GM12873 (cell line): ENCODE data around the gene SLC6A1.

Source experiments
- TF ChIP-seq, protein P1 (sequence below): IDR thresholded peaks from 2 replicates; pipeline ENCODE4 v1.5.1; 2012; ENCODE audit warnings: low read depth, mild to moderate bottlenecking, moderate library complexity, low read length, control low read depth; ENCODE audit not compliant: insufficient read depth; ENCODE audit errors: missing control alignments

Gene SLC6A1

GRCh38 chr3:10992017-10992942 lies at the start of gene SLC6A1:
Gene SLC6A1 (plus strand): TSS chr3:10992748. CDS start chr3:11017212, 24,464 bp downstream.
- TF ChIP-seq, protein P1, sequence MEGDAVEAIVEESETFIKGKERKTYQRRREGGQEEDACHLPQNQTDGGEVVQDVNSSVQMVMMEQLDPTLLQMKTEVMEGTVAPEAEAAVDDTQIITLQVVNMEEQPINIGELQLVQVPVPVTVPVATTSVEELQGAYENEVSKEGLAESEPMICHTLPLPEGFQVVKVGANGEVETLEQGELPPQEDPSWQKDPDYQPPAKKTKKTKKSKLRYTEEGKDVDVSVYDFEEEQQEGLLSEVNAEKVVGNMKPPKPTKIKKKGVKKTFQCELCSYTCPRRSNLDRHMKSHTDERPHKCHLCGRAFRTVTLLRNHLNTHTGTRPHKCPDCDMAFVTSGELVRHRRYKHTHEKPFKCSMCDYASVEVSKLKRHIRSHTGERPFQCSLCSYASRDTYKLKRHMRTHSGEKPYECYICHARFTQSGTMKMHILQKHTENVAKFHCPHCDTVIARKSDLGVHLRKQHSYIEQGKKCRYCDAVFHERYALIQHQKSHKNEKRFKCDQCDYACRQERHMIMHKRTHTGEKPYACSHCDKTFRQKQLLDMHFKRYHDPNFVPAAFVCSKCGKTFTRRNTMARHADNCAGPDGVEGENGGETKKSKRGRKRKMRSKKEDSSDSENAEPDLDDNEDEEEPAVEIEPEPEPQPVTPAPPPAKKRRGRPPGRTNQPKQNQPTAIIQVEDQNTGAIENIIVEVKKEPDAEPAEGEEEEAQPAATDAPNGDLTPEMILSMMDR, result no peak

GRCh38 chr3:10944866-10945265 lies 47.7 kb upstream of the SLC6A1 start:
- TF ChIP-seq, protein P1, result no peak

DNA sequence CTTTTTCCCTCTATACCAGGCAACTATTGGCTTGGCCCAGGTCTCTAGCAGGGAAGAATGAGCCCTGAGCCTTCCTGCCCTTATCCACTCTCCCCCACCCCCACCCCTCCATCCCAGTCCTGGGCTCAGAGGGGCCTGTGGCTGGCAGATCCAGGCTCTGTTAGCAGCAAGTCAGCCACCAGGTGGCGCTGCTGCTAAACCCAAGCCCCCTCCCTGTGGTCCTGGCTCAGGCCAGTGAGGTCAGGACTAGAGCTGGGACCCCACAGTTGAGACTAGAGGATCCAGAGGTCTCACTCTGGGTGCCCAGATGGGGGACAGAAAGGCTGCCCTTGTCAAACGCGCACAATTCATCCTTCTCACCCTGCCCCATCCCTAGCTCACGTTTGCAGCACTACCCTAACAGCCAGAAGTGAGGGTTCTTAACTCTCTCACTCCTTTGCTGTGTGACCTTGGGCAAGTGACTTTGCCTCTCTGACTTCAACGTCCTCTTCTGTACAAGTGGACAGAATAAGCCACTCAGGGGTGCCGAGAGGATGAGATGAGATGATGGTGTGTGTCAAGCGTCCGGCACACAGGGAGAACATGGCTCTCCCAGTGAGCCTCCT lies 46.8 kb upstream of the SLC6A1 start:
- TF ChIP-seq, protein P1, result peak; percentile 89

DNA sequence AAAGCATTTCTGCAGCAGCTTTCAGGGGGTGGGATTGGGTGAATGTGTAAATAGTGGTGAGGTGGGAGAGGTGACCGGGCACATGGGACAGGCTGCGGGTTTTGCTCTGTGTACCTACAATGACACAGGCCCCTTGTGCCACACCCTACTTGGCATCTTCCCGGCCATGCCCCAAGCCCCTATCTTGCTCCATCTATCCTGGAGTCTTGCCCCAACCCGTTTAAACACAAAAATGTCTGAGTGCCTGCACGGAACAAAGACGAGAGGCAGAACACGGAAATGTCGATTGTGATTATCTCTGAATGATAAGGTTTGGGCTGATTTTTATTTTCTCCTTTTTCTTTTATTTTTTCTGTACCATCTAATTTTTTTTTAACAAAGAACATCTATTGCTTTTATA lies 46.0 kb upstream of the SLC6A1 start:
- TF ChIP-seq, protein P1, result no peak

- TF ChIP-seq, protein P1, result no peak
These were observed 44.2 kb upstream of the SLC6A1 start for GRCh38 chr3:10948326-10948725.

GRCh38 chr3:10949197-10949596 lies 43.4 kb upstream of the SLC6A1 start:
- TF ChIP-seq, protein P1, result no peak
